Femur (tissue), 1 donor: ENCODE measurements around the gene RAB14.

ENCODE experiments used
- DNase-seq: peaks from one replicate; pipeline ENCODE4 v3.0.0-alpha.2; 2017

RAB14 gene

DNA sequence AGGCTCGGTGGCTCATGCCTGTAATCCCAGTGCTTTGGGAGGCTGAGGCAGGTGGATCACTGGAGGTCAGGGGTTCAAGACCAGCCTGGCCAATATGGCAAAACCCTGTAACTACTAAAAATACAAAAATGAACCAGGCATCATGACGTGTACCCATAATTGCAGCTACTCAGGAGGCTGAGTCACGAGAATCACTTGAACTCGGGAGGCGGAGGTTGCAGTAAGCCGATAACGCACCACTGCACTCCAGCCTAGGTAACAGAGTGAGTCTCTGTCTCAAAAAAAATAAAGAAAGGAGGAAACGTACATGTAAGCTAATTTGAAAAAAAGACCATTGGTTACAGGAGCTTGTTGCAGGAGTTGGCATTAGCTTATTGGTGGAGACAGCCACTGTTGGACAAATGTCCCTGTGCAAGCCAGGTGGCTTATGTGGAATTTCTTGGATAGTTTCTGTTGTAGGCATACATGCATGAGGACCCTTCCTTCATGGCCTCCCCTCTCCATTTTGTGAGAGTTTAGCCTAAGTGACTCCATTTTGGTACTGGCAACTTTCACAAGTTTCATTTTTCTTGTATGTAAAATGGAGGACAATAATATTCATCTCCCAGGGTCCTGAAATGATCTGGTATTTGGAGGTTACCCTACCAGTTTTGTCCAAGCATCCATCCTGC is 16.8 kb upstream of the RAB14 start:
- DNase-seq = no peak

GRCh38 chr9:121217609-121218292 is 16.1 kb upstream of the RAB14 start:
- no peak for DNase-seq

GRCh38 chr9:121216271-121216805 is 14.7 kb upstream of the RAB14 start:
- no peak for DNase-seq

DNA sequence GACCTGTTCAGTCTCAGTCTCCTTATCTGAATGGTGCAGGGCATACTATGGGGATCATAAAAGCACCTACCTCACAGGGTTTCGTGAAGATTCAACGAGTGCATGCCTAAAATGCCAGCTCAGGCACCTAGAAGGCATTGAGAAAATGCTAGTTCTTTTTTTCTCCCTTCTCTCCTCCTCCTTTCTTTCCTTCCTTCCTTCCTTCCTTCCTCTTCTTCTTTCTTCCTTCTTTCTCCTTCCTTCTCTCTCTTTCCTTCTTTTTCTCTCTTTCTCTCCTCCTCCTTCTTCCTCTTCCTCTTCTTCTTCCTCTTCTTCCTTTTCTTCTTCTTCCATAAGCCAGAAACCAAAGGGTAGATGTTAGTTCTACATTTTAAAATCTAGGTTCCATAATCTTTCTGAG is 12.3 kb upstream of the RAB14 start:
- DNase-seq = no peak

DNA sequence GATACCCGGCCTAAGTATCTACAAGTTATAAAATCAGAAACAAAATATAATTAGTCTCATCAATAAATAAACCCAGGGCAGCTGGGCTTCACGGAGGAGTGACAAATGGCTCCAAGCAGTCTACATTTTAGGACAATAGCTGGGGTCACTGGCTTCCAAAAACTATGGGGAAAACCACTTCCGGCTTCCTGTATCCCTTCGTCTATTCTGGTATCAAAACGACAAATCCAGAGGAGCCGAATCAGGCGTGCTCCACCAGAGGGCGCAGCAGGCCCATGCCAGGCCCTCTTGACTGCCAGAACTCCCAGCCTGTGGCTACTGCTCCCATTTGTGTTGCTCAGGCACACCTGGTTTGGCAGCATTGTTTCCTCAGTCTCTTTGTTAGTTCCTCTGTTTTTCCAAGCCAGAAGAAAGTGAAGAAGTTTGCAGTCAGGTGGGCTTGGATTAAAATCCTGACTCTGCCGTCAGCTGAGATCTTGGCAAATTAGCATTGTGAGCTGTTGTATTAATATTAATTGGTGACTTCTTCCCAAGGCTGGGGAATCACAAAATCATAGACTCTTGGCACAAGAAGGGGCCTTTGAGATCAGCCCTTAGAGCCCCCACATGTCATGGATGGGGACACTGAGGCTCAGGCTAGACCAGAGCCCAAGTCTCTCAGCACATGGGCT is 11.6 kb upstream of the RAB14 start:
- peak; percentile 93 for DNase-seq

GRCh38 chr9:121210536-121210935 is 8.9 kb upstream of the RAB14 start:
- DNase-seq = no peak

GRCh38 chr9:121207371-121207940 is 5.8 kb upstream of the RAB14 start:
- no peak for DNase-seq

DNA sequence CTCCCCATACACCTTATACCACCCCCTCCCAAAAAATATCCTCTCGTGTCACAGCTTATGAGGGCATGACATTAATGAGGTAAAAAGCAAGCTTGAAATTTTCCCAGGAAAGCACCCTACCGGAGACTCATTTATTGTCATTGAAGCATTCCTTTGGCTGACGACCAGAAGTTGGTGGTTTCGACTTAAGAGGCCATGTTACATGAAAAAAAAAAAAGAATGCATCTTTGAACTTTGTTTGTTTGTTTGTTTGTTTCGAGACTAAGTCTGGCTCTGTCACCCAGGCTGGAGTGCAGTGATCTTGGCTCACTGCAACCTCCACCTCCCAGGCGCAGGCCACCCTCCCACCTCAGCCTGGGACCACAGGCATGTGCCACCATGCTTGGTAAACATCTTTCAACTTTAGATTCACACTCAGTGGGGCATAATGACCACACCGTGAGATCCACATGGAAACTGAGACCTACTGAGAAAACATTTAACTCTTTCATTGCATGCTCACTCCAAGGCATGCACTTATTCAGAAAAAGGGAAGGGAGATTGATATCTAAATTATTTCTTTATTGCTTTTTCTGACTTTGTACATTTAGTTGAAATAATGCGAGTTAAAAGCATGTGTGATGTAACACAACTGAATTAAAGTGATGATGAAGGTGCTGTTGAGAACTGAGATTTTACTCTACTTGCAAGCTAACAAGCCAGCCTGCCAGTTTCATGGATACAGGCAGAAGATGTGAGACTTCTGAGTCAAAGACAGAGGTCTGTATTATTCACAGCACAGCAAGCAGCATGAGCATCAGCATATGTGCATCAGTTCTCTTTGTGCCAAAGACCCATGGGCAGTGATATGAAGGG is 5.1 kb upstream of the RAB14 start:
- no peak for DNase-seq

DNA sequence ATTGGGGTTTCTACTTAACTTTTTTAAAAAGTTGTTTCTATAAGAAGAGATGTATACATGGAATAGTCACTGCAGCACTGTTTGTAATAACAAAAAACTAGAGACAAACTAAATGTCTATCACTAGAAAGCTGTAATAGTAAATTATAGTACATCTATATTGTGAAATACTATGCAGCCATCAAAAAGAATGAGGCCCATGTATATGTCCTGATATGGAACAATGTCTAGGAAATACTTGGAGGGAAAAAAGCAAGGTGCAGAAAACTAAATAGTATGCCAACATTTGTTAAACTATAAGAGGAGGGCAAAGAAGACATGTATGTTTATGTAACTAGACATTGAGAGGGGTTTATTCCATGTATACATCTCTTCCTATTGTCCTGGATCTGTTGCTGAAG is 2.9 kb upstream of the RAB14 start:
- DNase-seq = no peak

- no peak for DNase-seq
These were observed 2.5 kb upstream of the RAB14 start for GRCh38 chr9:121204121-121204520.

- DNase-seq = peak; percentile 62
These were observed 478 bp downstream of the RAB14 start for GRCh38 chr9:121201045-121201737.

GRCh38 chr9:121200356-121200755 is 1.3 kb downstream of the RAB14 start:
- DNase-seq = no peak

DNA sequence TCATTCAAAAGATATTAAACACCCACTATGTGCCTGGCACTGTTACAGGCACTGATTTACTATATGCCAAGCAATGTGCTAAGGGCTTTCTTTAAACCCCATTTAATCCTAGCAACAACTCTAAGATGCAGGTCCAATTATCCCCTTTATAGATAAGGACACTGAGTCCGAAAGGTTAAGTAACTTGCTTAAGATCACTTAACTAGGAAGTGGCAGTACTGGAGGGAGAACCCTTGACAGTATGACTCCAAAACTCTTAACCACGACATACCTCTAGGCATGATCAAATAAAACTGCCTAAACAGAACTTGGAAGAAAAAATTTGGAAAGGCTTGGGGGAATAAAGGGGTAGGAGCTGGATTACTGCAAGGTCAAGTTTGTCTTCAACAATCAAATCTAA is 1.7 kb downstream of the RAB14 start:
- no peak for DNase-seq

GRCh38 chr9:121198512-121199042 is 3.1 kb downstream of the RAB14 start:
- no peak for DNase-seq

DNA sequence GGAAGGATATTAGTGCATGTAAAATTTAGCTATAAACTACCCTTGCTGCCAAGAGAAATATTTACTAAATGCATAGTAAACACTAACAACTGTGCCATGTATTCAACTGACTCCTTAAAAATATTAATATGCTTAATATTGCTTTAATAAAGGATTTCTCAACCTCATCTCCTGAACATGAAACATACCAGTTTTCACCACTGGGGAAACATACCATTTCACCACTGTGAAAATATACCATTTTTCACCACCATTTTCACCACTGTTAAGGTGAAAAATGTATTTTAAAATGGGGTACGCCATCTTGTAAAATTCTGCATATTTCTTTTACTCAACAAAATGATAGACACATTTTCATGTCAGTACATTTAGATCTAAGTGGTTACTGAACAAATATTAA is 4.5 kb downstream of the RAB14 start:
- no peak for DNase-seq

- no peak for DNase-seq
These were observed 5.3 kb downstream of the RAB14 start for GRCh38 chr9:121196389-121196788.

- no peak for DNase-seq
These were observed 6.9 kb downstream of the RAB14 start for GRCh38 chr9:121194730-121195129.

GRCh38 chr9:121192959-121193640 is 8.6 kb downstream of the RAB14 start:
- no peak for DNase-seq

GRCh38 chr9:121192518-121192917 is 9.2 kb downstream of the RAB14 start:
- no peak for DNase-seq

- no peak for DNase-seq
These were observed 10.4 kb downstream of the RAB14 start for GRCh38 chr9:121191235-121191634.

- no peak for DNase-seq
These were observed 12.0 kb downstream of the RAB14 start for GRCh38 chr9:121189660-121190059.
